HTR-8/SVneo (cell line): ENCODE measurements around the gene HERC4.
"Not testable (repeated sequence)": the region's sequence is repeated elsewhere in the genome, so short reads cannot be mapped to it uniquely, and the experiment has no call there.

Source experiments
- DNase-seq: peaks from one replicate; pipeline ENCODE4 v3.0.0; 2011; ENCODE audit warnings: low spot score, mixed read lengths; ENCODE audit not compliant: insufficient read length
- FAIRE-seq: peaks from 2 replicates; lab custom pipeline; 2011; peaks lifted over from hg19 to GRCh38; lab: Jason Lieb, UNC

HERC4 gene

DNA sequence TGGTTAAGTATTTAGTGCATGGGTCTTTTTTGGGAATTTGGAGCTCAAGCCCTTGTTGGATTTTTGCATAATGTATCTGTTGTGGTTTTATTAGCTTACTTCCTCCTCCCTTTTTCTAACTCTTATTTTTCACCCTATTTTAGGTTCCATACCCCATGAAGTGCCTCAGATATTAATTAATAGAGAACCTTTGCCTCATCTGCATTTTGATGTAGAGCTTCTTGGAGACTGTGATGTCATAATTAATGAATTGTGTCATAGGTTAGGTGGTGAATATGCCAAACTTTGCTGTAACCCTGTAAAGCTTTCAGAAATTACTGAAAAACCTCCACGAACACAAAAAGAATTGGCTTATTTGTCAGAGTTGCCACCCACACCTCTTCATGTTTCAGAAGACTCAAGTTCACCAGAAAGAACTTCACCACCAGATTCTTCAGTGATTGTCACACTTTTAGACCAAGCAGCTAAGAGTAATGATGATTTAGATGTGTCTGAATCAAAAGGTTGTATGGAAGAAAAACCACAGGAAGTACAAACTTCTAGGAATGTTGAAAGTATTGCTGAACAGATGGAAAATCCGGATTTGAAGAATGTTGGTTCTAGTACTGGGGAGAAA is 162.6 kb downstream of the HERC4 start:
- FAIRE-seq (no peak), DNase-seq (no peak)

- FAIRE-seq (no peak), DNase-seq (no peak)
These were observed 171.5 kb downstream of the HERC4 start for GRCh38 chr10:67903581-67903980.

DNA sequence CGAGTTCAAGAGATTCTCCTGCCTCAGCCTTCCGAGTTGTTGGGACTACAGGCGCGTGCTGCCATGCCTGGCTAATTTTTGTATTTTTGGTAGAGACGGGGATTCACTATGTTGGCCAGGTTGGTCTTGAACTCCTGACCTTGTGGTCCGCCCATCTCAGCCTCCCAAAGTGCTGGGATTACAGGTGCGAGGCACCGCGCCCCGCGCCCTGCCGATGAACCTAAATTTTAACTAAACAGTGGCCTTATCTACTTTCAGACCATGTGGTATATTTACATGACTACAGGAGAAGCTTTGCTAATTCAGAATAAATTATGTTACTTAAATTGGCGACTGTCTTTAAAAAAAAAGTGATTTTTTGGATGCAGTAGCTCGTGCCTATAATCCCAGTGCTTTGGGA is 181.4 kb downstream of the HERC4 start:
- no peak for FAIRE-seq
- DNase-seq: no peak

GRCh38 chr10:67884842-67885670 is 190.0 kb downstream of the HERC4 start:
- FAIRE-seq (no peak), DNase-seq (peak; percentile 53)

GRCh38 chr10:67884313-67884841 is 190.7 kb downstream of the HERC4 start, which contains the start of gene SIRT1:
SIRT1 (plus strand) TSS chr10:67884656; CDS start chr10:67884722, 66 bp downstream.
- FAIRE-seq (peak; percentile 83), DNase-seq (peak; percentile 87)

DNA sequence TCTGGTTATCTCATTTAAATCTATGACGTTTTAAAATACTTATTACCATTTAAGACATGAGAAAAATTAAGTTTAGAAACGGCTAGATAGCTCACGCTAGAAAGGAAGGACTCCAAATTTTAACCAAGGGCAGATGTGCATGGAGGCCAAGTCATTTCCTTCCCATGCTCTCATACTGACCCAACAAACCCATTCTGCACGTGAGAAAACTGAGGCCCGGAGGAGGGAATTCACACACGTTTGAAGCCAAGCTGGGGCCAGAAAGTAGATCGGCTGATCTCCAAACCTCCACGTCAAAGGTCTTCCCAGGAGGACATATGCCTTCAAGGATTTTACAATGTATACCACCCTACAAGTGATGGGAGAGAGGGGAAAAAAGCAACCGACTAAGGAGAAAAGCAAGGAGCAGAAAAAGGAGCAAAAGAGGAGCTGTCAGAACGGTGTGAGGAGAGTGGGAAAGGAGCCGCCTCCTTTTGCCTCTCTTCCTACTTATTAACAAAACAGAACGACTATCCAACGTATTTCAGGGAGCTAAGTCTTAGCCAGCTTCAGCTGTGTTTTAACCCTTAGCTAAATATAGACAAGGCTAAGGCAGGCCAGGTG is 191.3 kb downstream of the HERC4 start:
- no peak for FAIRE-seq
- no peak for DNase-seq

- FAIRE-seq (no peak), DNase-seq (no peak)
These were observed 196.9 kb downstream of the HERC4 start for GRCh38 chr10:67878133-67878532.

- not testable (repeated sequence) for FAIRE-seq, DNase-seq
These were observed 197.7 kb downstream of the HERC4 start for GRCh38 chr10:67877421-67877820.

DNA sequence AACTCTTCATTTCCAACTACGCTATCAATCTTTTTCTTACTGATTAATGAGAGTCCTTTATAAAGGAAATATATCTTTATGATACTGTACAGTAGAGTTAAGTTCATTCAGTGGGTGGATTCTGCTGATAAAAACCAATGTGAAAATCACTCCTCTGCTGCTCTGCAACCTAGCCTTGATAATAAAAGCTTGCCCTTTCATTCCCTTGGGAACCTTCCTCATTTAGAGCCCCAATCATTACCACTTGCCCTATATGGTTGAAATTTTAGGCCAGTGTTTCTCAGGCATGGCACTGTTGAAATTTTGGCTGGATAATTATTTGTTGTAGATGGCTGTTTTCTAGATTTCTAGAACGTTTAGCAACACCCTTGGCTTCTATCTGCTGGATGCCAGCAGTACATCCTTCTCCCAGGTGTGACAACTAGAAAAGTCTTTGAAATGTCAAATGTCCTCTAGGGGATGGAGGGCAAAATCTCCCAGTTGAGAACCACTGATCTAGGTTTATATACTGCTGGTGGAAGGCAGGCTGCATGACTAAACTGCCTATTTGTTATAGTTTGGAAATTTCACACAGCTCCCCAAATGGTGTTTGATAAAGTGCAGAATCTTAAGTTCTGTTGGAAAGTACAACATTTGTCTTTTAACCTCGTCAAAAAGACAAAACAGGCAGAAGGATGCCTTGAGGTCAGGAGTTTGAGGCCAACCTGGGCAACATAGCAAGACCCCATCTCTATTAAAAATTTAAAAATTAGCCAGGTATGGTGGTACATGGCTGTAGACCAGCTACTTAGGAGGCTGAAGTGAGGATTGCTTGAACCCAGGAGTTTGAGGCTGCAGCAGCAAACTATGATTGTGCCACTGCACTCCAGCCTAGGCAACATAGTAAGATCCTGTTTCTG is 199.5 kb downstream of the HERC4 start:
- FAIRE-seq: no peak
- DNase-seq: no peak
